HG03354 (cell line): Measurements from ENCODE around the gene KCNIP4.
"Not testable (repeated sequence)": the region's sequence is repeated elsewhere in the genome, so short reads cannot be mapped to it uniquely, and the experiment has no call there.

Experiments used
- ATAC-seq: cut with Tn5 transposase; IDR thresholded peaks from one replicate; pipeline ENCODE4 v1.9.1; 2021; ENCODE audit warnings: mild to moderate bottlenecking; ENCODE audit not compliant: unreplicated experiment, poor library complexity, severe bottlenecking

The KCNIP4 gene

DNA sequence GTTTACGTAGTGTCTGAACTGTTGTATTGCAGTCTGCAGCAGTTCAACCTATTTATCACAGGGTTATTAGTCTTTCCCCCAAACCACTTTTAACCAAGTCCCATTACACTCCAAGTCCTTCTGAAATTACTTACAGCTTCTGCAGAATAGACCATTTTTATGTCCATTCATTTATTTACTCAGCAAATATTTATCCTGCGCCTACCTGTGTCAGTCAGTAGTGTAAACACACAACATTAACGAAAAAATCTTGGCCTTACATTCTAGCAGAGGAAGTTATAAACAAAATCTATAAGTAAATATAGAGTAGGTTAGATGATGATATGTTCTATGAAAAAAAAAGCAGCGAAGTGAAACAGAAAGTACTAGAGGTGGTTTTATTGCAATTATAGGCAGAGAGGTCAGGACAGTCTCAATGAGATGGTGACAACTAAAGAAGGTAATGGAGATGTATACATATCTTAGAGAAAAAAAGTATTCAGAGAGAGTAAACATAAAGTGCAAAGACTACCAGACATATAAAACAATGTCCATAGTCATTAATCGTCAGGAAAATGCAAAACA is 534.7 kb downstream of the KCNIP4 start:
- ATAC-seq, result no peak

- ATAC-seq, result no peak
Observed at GRCh38 chr4:21411086-21411485, 537.5 kb downstream of the KCNIP4 start.

DNA sequence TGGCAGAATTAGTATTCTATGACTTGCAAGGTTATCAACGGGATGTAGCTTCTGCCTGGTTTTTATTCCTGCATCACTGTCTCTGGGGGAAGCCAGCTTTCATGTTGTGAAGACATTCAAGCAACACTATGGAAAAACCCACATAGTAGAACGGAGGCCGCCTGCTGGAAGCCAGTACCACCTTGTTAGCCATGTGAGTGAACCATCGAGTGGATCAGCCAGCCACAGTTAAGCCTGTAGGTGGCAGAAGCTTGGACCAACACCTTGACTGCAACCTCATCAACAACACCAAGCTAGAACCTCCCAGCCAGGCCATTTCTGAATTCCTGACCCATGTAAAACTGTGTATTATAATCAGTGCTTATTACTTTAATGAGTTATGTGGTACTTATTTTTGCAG is 538.2 kb downstream of the KCNIP4 start:
- ATAC-seq, result no peak

DNA sequence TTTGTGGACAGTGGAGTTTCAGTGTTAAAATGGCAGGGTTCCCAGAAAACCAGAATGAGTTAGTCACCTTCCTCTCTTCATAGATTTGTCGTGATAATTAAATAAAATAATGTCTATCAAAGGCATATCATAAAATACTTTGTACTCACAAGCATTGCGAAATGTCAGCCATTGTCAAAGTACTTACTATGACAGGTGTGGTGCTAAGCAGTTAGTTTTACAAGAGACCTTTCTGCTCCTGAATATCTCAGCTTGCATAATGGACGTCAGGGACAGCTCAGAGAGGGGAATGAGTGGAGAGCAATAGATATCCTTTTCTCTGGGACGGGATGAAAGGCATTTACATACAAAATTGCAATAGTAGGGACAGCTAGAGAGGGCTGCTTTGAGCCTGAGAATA is 560.9 kb downstream of the KCNIP4 start:
- no peak for ATAC-seq

DNA sequence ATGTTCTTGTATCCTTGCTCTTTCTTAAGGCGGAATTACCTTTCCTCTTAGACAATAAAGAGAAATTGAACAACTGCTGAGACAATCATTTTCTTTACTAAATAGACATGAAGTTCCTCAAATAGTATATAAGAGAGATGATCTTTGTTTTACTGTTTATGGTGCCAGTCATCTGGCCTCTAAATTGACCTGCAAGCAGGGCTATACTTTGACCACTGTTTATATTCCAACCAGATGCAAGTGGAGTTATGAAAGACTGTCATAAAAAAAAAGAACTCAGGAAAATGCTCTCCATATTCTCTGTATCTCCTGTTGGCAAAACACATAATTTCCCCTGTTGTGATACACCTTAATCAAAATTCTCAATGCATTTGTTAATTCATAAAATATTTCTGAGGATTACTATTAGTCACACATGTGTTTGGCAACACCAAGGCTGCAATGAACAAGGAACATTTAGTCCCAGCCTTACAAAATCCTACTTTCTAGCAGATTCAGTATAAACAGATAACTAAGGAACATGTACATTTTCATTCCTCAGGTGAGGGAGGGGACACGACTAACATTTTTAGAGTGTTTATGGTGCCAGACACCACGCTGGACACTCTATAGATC is 562.3 kb downstream of the KCNIP4 start:
- ATAC-seq, result no peak

GRCh38 chr4:21385706-21386105 is 562.9 kb downstream of the KCNIP4 start:
- ATAC-seq, result no peak

DNA sequence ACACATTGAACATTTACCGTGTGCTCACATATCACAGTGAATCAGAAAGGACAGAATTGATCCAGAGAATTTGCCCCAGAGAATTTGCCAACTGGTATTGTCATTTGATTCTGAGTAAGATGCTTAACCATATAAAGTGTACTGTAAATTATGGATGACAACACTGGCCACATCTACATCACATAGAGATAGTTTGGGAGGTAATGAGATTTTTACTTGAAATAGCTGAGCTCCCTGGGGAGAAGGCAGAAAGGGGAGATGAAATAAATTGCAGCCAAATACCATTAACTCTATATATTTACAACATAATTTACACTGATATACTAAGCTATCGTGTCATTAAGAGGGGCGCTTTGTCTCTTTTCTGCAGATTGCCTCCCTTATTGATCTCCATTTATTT is 564.0 kb downstream of the KCNIP4 start:
- no peak for ATAC-seq

- ATAC-seq, result no peak
Observed at GRCh38 chr4:21380861-21381260, 567.7 kb downstream of the KCNIP4 start.

DNA sequence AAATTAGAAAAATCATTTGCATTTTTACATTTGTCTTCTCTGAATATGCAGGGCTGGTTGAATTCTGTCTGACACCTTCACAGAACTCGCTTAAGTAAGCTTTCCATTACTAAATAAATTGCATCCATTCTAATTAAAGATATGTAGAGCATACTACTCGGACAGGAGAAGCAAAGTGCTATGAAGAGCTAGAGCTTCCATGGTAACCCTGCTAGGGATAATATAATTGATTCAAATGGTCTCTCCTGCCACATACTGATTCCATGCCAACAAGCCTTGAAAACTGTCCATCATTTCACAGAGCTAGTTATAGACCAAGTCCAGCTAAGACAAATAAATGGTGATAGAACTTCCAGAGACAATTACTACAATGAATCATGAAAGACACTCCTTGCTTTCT is 571.5 kb downstream of the KCNIP4 start:
- no peak for ATAC-seq

DNA sequence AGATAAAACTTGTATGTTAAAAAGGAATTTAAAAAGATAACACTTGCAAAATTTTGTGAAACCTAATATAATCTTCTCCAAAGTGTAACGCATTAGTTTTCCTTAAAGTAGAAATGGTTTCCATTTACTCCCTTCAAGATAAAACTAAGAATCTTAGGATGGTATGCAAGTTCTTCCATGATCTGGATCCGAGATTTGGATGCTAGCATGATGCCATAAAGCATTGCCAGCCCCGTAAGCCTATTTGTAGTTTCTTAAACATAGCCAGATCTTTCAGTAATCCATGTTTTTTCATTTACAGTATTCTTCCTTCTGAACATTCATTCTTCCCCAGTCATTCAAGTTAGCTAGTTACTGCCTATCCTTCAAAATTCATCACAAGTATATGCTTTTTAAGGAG is 572.4 kb downstream of the KCNIP4 start:
- no peak for ATAC-seq

GRCh38 chr4:21374641-21375368 is 573.8 kb downstream of the KCNIP4 start:
- ATAC-seq, result no peak

DNA sequence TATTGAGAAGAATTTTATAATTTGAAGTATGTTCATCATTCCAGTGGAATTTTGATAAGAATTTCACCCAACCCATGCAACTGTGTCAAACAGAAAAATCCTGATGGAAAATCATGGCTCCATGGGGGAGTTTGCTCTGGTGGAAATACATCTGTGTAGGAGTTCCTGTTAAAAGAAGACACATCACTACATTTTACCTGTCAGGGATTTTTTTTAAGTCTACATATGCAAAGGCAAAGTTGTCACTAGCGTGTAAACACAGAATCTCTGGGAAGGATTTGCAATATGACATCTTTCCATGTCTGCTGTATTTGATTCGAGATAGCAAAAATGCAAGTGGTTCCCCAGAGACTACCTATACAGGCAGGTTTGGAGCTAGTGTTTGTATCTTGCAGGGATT is 581.0 kb downstream of the KCNIP4 start:
- no peak for ATAC-seq

DNA sequence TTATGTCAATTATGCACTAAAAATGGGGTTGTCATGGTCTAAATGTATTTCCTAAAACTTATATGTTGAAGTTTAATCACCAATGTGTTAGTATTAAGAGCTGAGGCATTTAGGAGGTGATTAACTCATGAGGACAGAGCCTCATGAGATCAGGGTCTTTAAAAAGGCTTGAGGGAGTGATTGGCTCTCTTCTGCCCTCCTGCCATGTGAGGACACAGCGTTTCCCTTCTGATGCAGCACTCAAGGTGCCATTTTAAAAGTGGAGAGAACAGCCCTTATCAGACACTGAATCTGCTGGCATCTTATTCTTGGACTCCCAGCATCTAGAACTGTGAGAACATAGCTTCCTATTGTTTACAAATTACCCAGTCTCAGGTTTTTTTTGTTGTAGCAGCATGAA is 581.7 kb downstream of the KCNIP4 start:
- ATAC-seq, result no peak

- ATAC-seq, result no peak
Observed at GRCh38 chr4:21366312-21366711, 582.3 kb downstream of the KCNIP4 start.

DNA sequence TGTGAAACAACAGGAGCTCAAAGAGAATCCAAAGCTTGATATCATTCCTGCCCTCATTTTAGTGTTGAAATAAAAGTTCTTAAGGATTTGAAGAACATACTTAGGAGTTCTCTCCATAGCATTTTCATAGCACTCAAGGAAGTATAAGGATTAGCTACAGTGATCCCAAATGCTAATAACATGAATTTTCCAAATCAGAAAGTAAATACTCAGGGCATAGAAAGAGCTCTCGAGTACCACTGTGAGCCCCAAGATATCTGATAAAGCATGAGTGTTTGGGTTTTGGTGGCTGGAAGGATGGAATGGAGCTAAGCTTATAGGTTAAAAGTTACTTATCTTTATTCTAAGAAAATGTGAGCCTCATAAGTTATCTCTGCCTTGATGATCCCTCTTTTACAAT is 584.9 kb downstream of the KCNIP4 start:
- ATAC-seq, result no peak

DNA sequence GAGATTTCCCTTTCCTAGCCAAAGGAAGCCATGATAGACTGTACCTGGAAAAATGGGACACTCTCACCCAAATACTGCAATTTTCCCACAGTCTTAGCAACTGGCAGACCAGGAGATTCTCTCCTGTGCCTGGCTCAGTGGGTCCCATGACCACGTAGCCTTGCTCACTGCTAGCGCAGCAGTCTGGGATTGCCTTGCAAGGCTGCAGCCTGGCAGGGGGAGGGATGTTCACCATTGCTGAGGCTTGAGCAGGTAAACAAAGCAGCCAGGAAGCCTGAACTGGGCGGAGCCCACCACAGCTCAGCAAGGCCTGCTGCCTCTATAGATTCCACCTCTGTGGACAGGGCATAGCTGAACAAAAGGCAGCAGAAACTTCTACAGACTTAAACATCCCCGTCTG is 596.2 kb downstream of the KCNIP4 start:
- not testable (repeated sequence) for ATAC-seq

DNA sequence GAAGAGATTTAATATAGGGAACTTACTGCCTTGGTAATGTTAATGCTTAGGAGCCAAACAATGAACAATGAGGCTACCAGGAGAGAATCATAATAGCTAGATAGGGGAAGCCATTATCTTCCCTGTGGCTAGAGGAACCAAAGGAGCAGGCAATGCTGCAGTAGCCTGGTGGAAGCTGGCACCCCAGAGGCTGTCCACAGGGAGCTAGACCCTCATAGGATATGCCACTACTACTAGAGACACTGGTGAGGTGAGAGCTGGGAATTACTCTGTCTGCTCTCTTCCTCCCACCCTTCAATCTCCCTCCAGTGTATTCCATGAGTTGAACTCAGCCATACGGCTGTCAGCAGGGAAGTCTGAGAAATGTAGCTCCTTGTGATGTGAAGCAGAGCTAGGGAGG is 601.4 kb downstream of the KCNIP4 start:
- no peak for ATAC-seq

DNA sequence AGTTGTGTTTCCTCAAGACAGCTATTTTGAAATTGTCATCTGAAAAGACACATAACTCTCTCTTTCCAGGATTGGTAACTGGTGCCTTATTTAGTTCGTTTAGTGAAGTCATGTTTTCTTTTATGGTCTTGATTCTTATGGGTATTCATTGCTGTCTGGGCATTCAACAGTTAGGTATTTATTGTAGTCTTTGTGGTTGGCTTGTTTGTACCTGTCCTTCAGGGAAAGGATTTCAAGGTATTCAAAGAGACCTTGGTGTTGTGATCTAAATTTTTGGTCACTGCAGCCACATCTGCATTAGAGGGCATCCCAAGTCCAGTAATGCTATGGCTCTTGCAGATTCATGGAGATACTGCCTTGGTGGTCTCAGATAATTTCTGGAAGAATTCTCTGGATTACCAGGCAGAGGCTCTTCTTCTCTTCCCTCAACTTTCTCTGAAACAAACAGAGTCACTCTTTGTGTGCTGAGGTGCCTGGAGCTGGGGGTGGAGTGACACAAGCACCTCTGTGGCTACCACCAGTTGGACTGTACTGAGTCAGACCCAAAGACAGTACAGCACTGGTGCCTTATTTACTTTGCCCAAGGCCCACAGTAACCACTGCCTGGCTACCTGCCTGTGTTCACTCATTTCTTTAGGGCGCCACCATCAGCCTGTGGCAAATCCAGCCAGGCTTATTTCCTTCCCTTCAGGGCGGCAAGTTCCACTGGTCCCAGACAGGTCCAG is 620.4 kb downstream of the KCNIP4 start:
- ATAC-seq, result no peak

DNA sequence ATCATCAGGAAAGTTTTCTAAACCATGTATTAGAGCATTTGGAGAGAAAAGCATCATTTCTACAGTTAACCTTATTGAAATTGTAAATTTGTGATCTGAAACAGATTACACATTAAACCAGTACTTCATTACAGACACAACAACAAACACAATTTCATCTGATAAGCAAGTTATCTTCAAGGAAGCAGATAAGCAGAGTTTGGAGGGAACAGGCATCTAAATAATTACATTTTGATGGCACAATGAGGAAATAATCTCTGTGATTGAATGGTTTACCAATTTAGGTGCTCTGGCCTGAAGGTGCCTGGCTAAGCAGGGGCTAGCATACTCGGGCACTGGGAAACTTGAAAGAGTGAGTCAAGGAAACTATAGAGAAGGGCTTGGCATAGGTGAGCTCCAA is 628.5 kb downstream of the KCNIP4 start:
- no peak for ATAC-seq

GRCh38 chr4:21307709-21308108 is 640.9 kb downstream of the KCNIP4 start:
- no peak for ATAC-seq

DNA sequence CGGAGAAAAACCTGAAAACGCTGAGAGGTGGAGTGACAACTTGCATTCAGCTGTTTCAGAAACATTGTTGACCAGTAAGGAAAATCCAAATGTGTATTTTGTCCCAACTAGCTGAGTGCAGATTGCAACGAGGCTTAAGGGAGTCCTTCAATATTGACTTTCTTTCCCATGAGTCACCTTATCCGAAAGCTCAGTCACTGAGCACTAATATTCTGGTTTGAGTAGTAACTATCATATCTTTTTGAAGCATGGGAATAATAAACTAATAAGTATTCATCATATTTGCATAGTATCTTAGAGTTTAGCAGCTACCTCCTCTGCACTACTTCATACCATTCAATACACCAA is 644.1 kb downstream of the KCNIP4 start:
- ATAC-seq, result no peak
